Stimulated activated naive CD4-positive, alpha-beta T cell (primary cell): ENCODE measurements around the gene CCDC57.

Experiments
- DNase-seq, 6 experiments: peaks; one replicate each; lab custom pipeline; 2025; lab: John Stamatoyannopoulos, UW

The CCDC57 gene

GRCh38 chr17:82235056-82235774 lies 22.6 kb upstream of the CCDC57 start:
- no peak for DNase-seq

- DNase-seq: peak in 1 of 6 experiments; percentile 15
These were observed 21.8 kb upstream of the CCDC57 start for GRCh38 chr17:82234211-82235055.

- DNase-seq: no peak
These were observed 20.5 kb upstream of the CCDC57 start for GRCh38 chr17:82232876-82233785.

GRCh38 chr17:82232322-82232820 lies 19.7 kb upstream of the CCDC57 start:
- DNase-seq: no peak

- peak in 1 of 6 experiments; percentile 11 for DNase-seq
These were observed 19.1 kb upstream of the CCDC57 start for GRCh38 chr17:82231562-82232321.

GRCh38 chr17:82231312-82231561 lies 18.6 kb upstream of the CCDC57 start:
- DNase-seq: peak in 1 of 6 experiments; percentile 39

- peak in 4 of 6 experiments; percentile 34 to 58 (median 38) for DNase-seq
These were observed 18.1 kb upstream of the CCDC57 start for GRCh38 chr17:82230609-82231311.

GRCh38 chr17:82229698-82230608 lies 17.3 kb upstream of the CCDC57 start:
- peak in 1 of 6 experiments; percentile 39 for DNase-seq

- peak in 5 of 6 experiments; percentile 15 to 53 (median 47) for DNase-seq
These were observed 16.4 kb upstream of the CCDC57 start, which contains the start of gene SLC16A3 for GRCh38 chr17:82228842-82229697. TSS of gene SLC16A3 (plus strand) at chr17:82229042. CDS start at chr17:82236009, 6,967 bp downstream.

- peak; percentile 21 to 56 (median 50) for DNase-seq
These were observed 15.7 kb upstream of the CCDC57 start for GRCh38 chr17:82228278-82228841.

- DNase-seq: peak in 1 of 6 experiments; percentile 50
These were observed 15.1 kb upstream of the CCDC57 start for GRCh38 chr17:82227629-82228277.

GRCh38 chr17:82226809-82227628 lies 14.4 kb upstream of the CCDC57 start:
- DNase-seq: no peak

- DNase-seq: no peak
These were observed 13.6 kb upstream of the CCDC57 start for GRCh38 chr17:82226146-82226808.

GRCh38 chr17:82225368-82226029 lies 12.9 kb upstream of the CCDC57 start:
- no peak for DNase-seq

GRCh38 chr17:82224666-82225065 lies 12.0 kb upstream of the CCDC57 start:
- no peak for DNase-seq

GRCh38 chr17:82223517-82223916 lies 10.9 kb upstream of the CCDC57 start:
- DNase-seq: no peak
